ENCODE measurements around the gene STK10. TPM values are rescaled to one million over a fixed set of nuclear protein-coding genes. Genes with fewer than 3 reads are reported as not detected.

STK10 gene
- polyA plus RNA-seq, 4 donors, result 13.6 to 18.5 (median 16.3) TPM

DNA sequence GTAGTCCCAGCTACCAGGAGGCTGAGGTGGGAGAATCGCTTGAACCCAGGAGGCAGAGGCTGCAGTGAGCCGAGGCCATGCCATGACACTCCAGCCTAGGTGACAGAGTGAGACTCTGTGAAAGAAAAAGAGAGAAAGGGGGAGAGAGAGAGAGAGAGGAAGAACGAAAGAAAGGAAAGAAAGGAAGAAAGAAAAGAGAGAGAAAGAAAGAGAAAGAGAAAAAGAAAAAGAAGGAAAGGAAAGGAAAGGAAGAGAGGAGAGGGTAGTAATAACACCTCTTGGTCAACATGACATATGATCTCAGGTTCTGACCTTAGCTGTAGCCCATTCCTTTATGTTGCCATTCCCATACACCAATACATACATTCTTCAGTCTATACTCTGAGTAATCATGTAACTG, 195.7 kb downstream of the STK10 start:
- DNase-seq (ENCODE audit: low read depth in 4 of 4, low spot score in 3 of 4), result no peak

Other genes with a start within 250 kb of the STK10 start
- 10 to 100 TPM; 51.8 to 62.2 (median 55.3) TPM for gene FBXW11, start 181.6 kb downstream of the STK10 start, polyA plus RNA-seq (ENCODE audit: insufficient read length in 4 of 4)
- not detected for gene EFCAB9, start 5.9 kb upstream of the STK10 start, polyA plus RNA-seq (ENCODE audit: insufficient read length in 4 of 4)
- 100 to 1,000 TPM in 1 of 4 donors, 10 to 100 TPM in 3; 62.0 to 106 (median 85.9) TPM for gene UBTD2, start 95.5 kb upstream of the STK10 start, polyA plus RNA-seq (ENCODE audit: insufficient read length in 4 of 4)

Measured in left renal pelvis (tissue), 4 donors.